ENCODE results near the gene PACRG.

The PACRG gene

DNA sequence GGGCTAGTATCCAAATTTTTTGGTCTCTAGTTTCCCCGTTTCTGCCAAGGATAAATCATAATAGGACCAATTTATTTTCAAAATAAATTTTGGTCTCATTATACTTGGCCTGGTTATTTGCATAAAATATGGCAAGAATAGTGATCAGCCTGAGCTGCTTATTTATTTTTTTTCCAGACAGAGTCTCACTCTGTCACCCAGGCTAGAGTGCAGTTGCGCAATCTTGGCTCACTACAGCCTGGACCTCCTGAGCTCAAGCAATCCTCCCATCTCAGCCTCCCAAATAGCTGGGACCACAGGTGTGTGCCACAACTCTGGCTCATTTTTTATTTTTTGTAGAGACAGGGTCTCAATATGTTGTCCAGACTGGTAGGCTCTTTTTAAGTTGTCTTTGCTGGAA lies 329.5 kb downstream of the PACRG start:
- H3K4me3 ChIP-seq (ENCODE audit: insufficient read length, low read depth): no peak overlapping the region
- no peaks in the 10 kb centered on the region for H3K4me1 ChIP-seq (ENCODE audit: insufficient read depth, insufficient read length)
- no peaks in the 10 kb centered on the region for H3K36me3 ChIP-seq (ENCODE audit: insufficient read depth, insufficient read length, low read length)
- H3K9me3 ChIP-seq (ENCODE audit: insufficient read depth, low read length): no peaks in the 10 kb centered on the region
- H3K9ac ChIP-seq (ENCODE audit: insufficient read length, low read depth): no peak overlapping the region
- no peaks in the 10 kb centered on the region for H3K27me3 ChIP-seq (ENCODE audit: insufficient read depth, insufficient read length)
- no peak for DNase-seq (ENCODE audit: low read depth, low spot score)
- TF ChIP-seq SUZ12 (IDR thresholded peaks at IDR 0.05; ENCODE audit: extremely low read depth, insufficient read depth, insufficient read length) (no peak), YY1 (IDR thresholded peaks at IDR 0.05; ENCODE audit: insufficient read depth, insufficient read length) (no peak), ZNF274 (IDR thresholded peaks at IDR 0.05; ENCODE audit: low read depth, low read length) (no peak)

DNA sequence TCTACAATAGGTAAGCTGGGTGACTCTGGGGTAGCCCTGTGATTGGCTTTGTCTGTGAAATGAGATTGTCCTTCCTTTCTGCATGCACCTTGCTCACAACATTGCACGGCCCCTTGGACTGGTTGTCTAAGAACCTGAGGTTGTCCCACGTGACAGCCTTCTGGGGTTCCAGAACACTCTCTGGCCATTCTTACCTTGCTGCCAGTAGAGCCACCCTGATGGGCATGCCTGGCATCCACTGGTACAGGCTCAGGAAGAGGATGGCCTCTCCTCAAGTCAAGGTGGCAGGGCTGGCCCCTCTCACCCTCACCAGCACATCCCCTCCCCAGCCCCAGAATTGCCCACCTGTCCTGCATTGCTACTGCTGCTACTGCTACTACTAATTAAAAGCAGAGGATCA lies 335.0 kb downstream of the PACRG start:
- no peaks in the 10 kb centered on the region for H3K36me3 ChIP-seq (ENCODE audit: insufficient read depth, insufficient read length, low read length)
- no peaks in the 10 kb centered on the region for H3K4me1 ChIP-seq (ENCODE audit: insufficient read depth, insufficient read length)
- H3K4me3 ChIP-seq (ENCODE audit: insufficient read length, low read depth): no peak overlapping the region
- H3K27me3 ChIP-seq (ENCODE audit: insufficient read depth, insufficient read length): no peaks in the 10 kb centered on the region
- no peak overlapping the region for H3K9ac ChIP-seq (ENCODE audit: insufficient read length, low read depth)
- no peak for DNase-seq (ENCODE audit: low read depth, low spot score)
- TF ChIP-seq YY1 (IDR thresholded peaks at IDR 0.05; ENCODE audit: insufficient read depth, insufficient read length): no peak
- no peak for TF ChIP-seq ZNF274 (IDR thresholded peaks at IDR 0.05; ENCODE audit: low read depth, low read length)
- TF ChIP-seq SUZ12 (IDR thresholded peaks at IDR 0.05; ENCODE audit: extremely low read depth, insufficient read depth, insufficient read length): no peak
- no peaks in the 10 kb centered on the region for H3K9me3 ChIP-seq (ENCODE audit: insufficient read depth, low read length)

DNA sequence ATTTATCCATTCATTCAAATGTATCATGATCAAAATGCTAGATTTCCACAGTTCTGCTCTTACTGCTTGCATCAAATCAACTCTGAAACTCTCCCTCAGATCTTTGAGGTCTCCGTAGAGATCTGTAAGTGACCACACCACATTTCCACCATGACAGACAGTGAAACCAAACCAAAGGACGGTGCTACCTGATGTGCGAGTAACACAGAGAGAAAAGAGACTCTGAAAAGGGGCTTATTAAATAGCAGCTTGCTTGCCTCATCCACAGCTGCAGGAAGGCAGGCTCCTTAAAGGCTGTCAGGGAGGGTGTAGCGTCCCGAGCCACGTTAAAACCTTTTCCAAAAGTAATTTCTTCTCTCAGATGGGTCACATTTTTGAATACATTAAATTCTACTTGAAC lies 335.8 kb downstream of the PACRG start:
- DNase-seq (ENCODE audit: low read depth, low spot score): no peak
- no peak overlapping the region for H3K9ac ChIP-seq (ENCODE audit: insufficient read length, low read depth)
- H3K27me3 ChIP-seq (ENCODE audit: insufficient read depth, insufficient read length): no peaks in the 10 kb centered on the region
- no peaks in the 10 kb centered on the region for H3K36me3 ChIP-seq (ENCODE audit: insufficient read depth, insufficient read length, low read length)
- no peaks in the 10 kb centered on the region for H3K9me3 ChIP-seq (ENCODE audit: insufficient read depth, low read length)
- no peaks in the 10 kb centered on the region for H3K4me1 ChIP-seq (ENCODE audit: insufficient read depth, insufficient read length)
- H3K4me3 ChIP-seq (ENCODE audit: insufficient read length, low read depth): no peak overlapping the region
- TF ChIP-seq SUZ12 (IDR thresholded peaks at IDR 0.05; ENCODE audit: extremely low read depth, insufficient read depth, insufficient read length) (no peak), YY1 (IDR thresholded peaks at IDR 0.05; ENCODE audit: insufficient read depth, insufficient read length) (no peak), ZNF274 (IDR thresholded peaks at IDR 0.05; ENCODE audit: low read depth, low read length) (no peak)

- H3K9ac ChIP-seq (ENCODE audit: insufficient read length, low read depth): no peak overlapping the region
- no peak for DNase-seq (ENCODE audit: low read depth, low spot score)
- H3K27me3 ChIP-seq (ENCODE audit: insufficient read depth, insufficient read length): no peaks in the 10 kb centered on the region
- no peaks in the 10 kb centered on the region for H3K4me1 ChIP-seq (ENCODE audit: insufficient read depth, insufficient read length)
- H3K4me3 ChIP-seq (ENCODE audit: insufficient read length, low read depth): no peak overlapping the region
- H3K9me3 ChIP-seq (ENCODE audit: insufficient read depth, low read length): no peaks in the 10 kb centered on the region
- no peaks in the 10 kb centered on the region for H3K36me3 ChIP-seq (ENCODE audit: insufficient read depth, insufficient read length, low read length)
- TF ChIP-seq ZNF274 (IDR thresholded peaks at IDR 0.05; ENCODE audit: low read depth, low read length) (no peak), YY1 (IDR thresholded peaks at IDR 0.05; ENCODE audit: insufficient read depth, insufficient read length) (no peak)
These were observed 336.6 kb downstream of the PACRG start for GRCh38 chr6:163064397-163064796.

- H3K4me3 ChIP-seq (ENCODE audit: insufficient read length, low read depth): no peak overlapping the region
- DNase-seq (ENCODE audit: low read depth, low spot score): no peak
- no peak for TF ChIP-seq SUZ12 (IDR thresholded peaks at IDR 0.05; ENCODE audit: extremely low read depth, insufficient read depth, insufficient read length)
- TF ChIP-seq ZNF274 (IDR thresholded peaks at IDR 0.05; ENCODE audit: low read depth, low read length): no peak
- TF ChIP-seq YY1 (IDR thresholded peaks at IDR 0.05; ENCODE audit: insufficient read depth, insufficient read length): no peak
These were observed 338.4 kb downstream of the PACRG start for GRCh38 chr6:163066200-163066599.

GRCh38 chr6:163077134-163077533 lies 349.4 kb downstream of the PACRG start:
- Histone ChIP-seq H3K4me1 (ENCODE audit: insufficient read depth, insufficient read length) (no peaks in the 10 kb centered on the region), H3K4me3 (ENCODE audit: insufficient read length, low read depth) (no peak overlapping the region), H3K27me3 (ENCODE audit: insufficient read depth, insufficient read length) (no peaks in the 10 kb centered on the region), H3K36me3 (ENCODE audit: insufficient read depth, insufficient read length, low read length) (no peaks in the 10 kb centered on the region), H3K9me3 (ENCODE audit: insufficient read depth, low read length) (no peaks in the 10 kb centered on the region), H3K9ac (ENCODE audit: insufficient read length, low read depth) (no peak overlapping the region)
- TF ChIP-seq SUZ12 (IDR thresholded peaks at IDR 0.05; ENCODE audit: extremely low read depth, insufficient read depth, insufficient read length): no peak
- TF ChIP-seq ZNF274 (IDR thresholded peaks at IDR 0.05; ENCODE audit: low read depth, low read length): no peak
- no peak for TF ChIP-seq YY1 (IDR thresholded peaks at IDR 0.05; ENCODE audit: insufficient read depth, insufficient read length)
- no peak for DNase-seq (ENCODE audit: low read depth, low spot score)

More at GRCh38 chr6:163066200-163066599, 338.4 kb downstream of the PACRG start:
- H3K9me3 ChIP-seq (ENCODE audit: insufficient read depth, low read length): no peaks in the 10 kb centered on the region
- no peaks in the 10 kb centered on the region for H3K27me3 ChIP-seq (ENCODE audit: insufficient read depth, insufficient read length)
- H3K36me3 ChIP-seq (ENCODE audit: insufficient read depth, insufficient read length, low read length): no peaks in the 10 kb centered on the region
- no peak overlapping the region for H3K9ac ChIP-seq (ENCODE audit: insufficient read length, low read depth)
- H3K4me1 ChIP-seq (ENCODE audit: insufficient read depth, insufficient read length): no peaks in the 10 kb centered on the region

- TF ChIP-seq ZNF274 (IDR thresholded peaks at IDR 0.05; ENCODE audit: low read depth, low read length) (no peak), SUZ12 (IDR thresholded peaks at IDR 0.05; ENCODE audit: extremely low read depth, insufficient read depth, insufficient read length) (no peak), YY1 (IDR thresholded peaks at IDR 0.05; ENCODE audit: insufficient read depth, insufficient read length) (no peak)
- H3K27me3 ChIP-seq (ENCODE audit: insufficient read depth, insufficient read length): no peaks in the 10 kb centered on the region
- H3K9me3 ChIP-seq (ENCODE audit: insufficient read depth, low read length): no peaks in the 10 kb centered on the region
- no peak overlapping the region for H3K4me3 ChIP-seq (ENCODE audit: insufficient read length, low read depth)
- DNase-seq (ENCODE audit: low read depth, low spot score): no peak
- H3K4me1 ChIP-seq (ENCODE audit: insufficient read depth, insufficient read length): no peaks in the 10 kb centered on the region
- no peaks in the 10 kb centered on the region for H3K36me3 ChIP-seq (ENCODE audit: insufficient read depth, insufficient read length, low read length)
- H3K9ac ChIP-seq (ENCODE audit: insufficient read length, low read depth): no peak overlapping the region
These were observed 350.9 kb downstream of the PACRG start for GRCh38 chr6:163078712-163079111.

GRCh38 chr6:163080228-163080627 lies 352.5 kb downstream of the PACRG start:
- H3K4me1 ChIP-seq (ENCODE audit: insufficient read depth, insufficient read length): no peaks in the 10 kb centered on the region
- no peaks in the 10 kb centered on the region for H3K9me3 ChIP-seq (ENCODE audit: insufficient read depth, low read length)
- H3K9ac ChIP-seq (ENCODE audit: insufficient read length, low read depth): no peak overlapping the region
- no peak overlapping the region for H3K4me3 ChIP-seq (ENCODE audit: insufficient read length, low read depth)
- no peaks in the 10 kb centered on the region for H3K36me3 ChIP-seq (ENCODE audit: insufficient read depth, insufficient read length, low read length)
- no peaks in the 10 kb centered on the region for H3K27me3 ChIP-seq (ENCODE audit: insufficient read depth, insufficient read length)
- no peak for DNase-seq (ENCODE audit: low read depth, low spot score)
- TF ChIP-seq SUZ12 (IDR thresholded peaks at IDR 0.05; ENCODE audit: extremely low read depth, insufficient read depth, insufficient read length): no peak
- TF ChIP-seq ZNF274 (IDR thresholded peaks at IDR 0.05; ENCODE audit: low read depth, low read length): no peak
- TF ChIP-seq YY1 (IDR thresholded peaks at IDR 0.05; ENCODE audit: insufficient read depth, insufficient read length): no peak

Data from NT2/D1 (cell line).